ENCODE results near the gene PSMG2.
"Not testable (repeated sequence)": the region's sequence is repeated elsewhere in the genome, so short reads cannot be mapped to it uniquely, and the experiment has no call there.

PSMG2 gene

GRCh38 chr18:12726331-12726730, 23.5 kb downstream of the PSMG2 start:
- no peak for DNase-seq

GRCh38 chr18:12726774-12727550, 24.1 kb downstream of the PSMG2 start:
- peak; percentile 9 for DNase-seq

- no peak for DNase-seq
Measured at GRCh38 chr18:12737243-12737902, 34.5 kb downstream of the PSMG2 start.

GRCh38 chr18:12741351-12741750, 38.5 kb downstream of the PSMG2 start:
- no peak for DNase-seq

- no peak for DNase-seq
Measured at GRCh38 chr18:12742453-12742852, 39.6 kb downstream of the PSMG2 start.

- no peak for DNase-seq
Measured at GRCh38 chr18:12744103-12744502, 41.3 kb downstream of the PSMG2 start.

GRCh38 chr18:12745095-12745795, 42.4 kb downstream of the PSMG2 start:
- DNase-seq: no peak

- no peak for DNase-seq
Measured at GRCh38 chr18:12747530-12748315, 44.9 kb downstream of the PSMG2 start.

GRCh38 chr18:12748671-12749070, 45.8 kb downstream of the PSMG2 start:
- DNase-seq: no peak

- DNase-seq: no peak
Measured at GRCh38 chr18:12749121-12749520, 46.3 kb downstream of the PSMG2 start.

- DNase-seq: no peak
Measured at GRCh38 chr18:12750076-12750714, 47.4 kb downstream of the PSMG2 start.

- no peak for DNase-seq
Measured at GRCh38 chr18:12750715-12751502, 48.1 kb downstream of the PSMG2 start.

GRCh38 chr18:12751503-12751884, 48.7 kb downstream of the PSMG2 start:
- DNase-seq: no peak

GRCh38 chr18:12751891-12752290, 49.0 kb downstream of the PSMG2 start:
- no peak for DNase-seq

GRCh38 chr18:12754511-12754910, 51.7 kb downstream of the PSMG2 start:
- no peak for DNase-seq

GRCh38 chr18:12755606-12756005, 52.8 kb downstream of the PSMG2 start:
- DNase-seq: not testable (repeated sequence)

GRCh38 chr18:12756619-12757239, 53.9 kb downstream of the PSMG2 start:
- DNase-seq: not testable (repeated sequence)

- DNase-seq: not testable (repeated sequence)
Measured at GRCh38 chr18:12758566-12758965, 55.7 kb downstream of the PSMG2 start.

GRCh38 chr18:12765126-12765525, 62.3 kb downstream of the PSMG2 start:
- no peak for DNase-seq

- DNase-seq: no peak
Measured at GRCh38 chr18:12765586-12765985, 62.7 kb downstream of the PSMG2 start.

GRCh38 chr18:12766986-12767433, 64.2 kb downstream of the PSMG2 start:
- DNase-seq: no peak

Measured in stimulated activated naive CD4-positive, alpha-beta T cell treated with Interleukin-2 at 50 U/mL for 16 hours (primary cell).